Measurements from ENCODE around the gene NEK3. TPM values are rescaled to one million over a fixed set of nuclear protein-coding genes. Genes with fewer than 3 reads are reported as not detected.

Gene NEK3
- total RNA-seq, 1 donor from 2014 or later = 16.5 TPM

Other genes starting within 250 kb of the NEK3 start
- 2.5 TPM for gene ATP7B, start 148.1 kb downstream of the NEK3 start, total RNA-seq
- 12.5 TPM for gene ALG11, start 147.2 kb downstream of the NEK3 start, total RNA-seq
- 5.9 TPM for gene UTP14C, start 134.9 kb downstream of the NEK3 start, total RNA-seq
- 0.98 TPM for gene NEK5, start 30.5 kb downstream of the NEK3 start, total RNA-seq
- 6.4 TPM for gene THSD1, start 246.6 kb upstream of the NEK3 start, total RNA-seq

Measured in vagina (tissue), 1 donor.